GM19025 (cell line): ENCODE results near the gene CNPY1.

Experiments
- ATAC-seq: cut with Tn5 transposase; IDR thresholded peaks from one replicate; pipeline ENCODE4 v1.9.1; 2021; ENCODE audit warnings: mild to moderate bottlenecking, low read depth, moderate library complexity; ENCODE audit not compliant: unreplicated experiment

The CNPY1 gene

DNA sequence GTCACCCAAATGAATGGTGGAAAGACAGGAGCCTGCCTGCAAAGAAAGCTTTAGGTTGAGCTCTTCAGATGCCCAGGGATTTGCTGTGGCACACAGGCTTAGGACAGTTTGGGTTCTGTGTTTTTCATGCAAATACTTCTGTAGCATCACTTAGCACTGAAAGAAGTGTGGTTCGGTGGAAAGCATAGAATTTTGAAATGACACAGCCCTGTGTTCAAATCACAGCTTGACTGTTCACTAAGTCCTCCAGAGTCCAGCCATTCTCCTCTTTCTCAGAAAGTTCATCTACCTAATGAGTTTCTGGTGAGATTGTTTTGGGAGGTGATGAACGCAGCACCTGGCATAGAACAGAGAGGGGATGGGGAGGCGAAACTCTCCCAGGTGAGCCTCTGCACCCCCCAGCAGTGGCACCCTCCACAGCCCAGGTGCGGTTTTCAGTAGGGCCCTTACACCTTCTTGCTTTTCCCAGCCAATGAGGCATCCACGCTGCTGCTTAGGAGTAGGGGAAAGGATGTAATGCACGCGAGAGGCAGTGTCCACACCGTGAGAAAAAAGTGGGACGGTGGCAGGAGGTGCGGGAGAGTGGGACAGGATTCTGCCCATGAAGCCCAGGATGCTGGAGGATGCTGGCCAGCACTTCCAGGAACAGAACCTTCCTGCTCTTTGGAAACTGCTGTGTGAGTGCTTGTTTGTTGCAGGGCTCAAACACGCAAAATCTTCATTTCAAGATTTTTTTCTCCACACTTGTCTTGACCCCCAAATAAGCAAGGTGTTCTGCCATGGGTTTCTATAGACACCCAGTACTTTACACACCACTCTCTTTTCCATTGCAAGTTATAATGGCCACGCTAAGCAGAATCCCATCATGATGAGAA is 76.8 kb downstream of the CNPY1 start:
- no peak for ATAC-seq

GRCh38 chr7:155468785-155469148 is 77.6 kb downstream of the CNPY1 start:
- no peak for ATAC-seq

- no peak for ATAC-seq
Measured at GRCh38 chr7:155467846-155468784, 78.2 kb downstream of the CNPY1 start.

- ATAC-seq, result no peak
Measured at GRCh38 chr7:155466814-155467733, 79.3 kb downstream of the CNPY1 start.

DNA sequence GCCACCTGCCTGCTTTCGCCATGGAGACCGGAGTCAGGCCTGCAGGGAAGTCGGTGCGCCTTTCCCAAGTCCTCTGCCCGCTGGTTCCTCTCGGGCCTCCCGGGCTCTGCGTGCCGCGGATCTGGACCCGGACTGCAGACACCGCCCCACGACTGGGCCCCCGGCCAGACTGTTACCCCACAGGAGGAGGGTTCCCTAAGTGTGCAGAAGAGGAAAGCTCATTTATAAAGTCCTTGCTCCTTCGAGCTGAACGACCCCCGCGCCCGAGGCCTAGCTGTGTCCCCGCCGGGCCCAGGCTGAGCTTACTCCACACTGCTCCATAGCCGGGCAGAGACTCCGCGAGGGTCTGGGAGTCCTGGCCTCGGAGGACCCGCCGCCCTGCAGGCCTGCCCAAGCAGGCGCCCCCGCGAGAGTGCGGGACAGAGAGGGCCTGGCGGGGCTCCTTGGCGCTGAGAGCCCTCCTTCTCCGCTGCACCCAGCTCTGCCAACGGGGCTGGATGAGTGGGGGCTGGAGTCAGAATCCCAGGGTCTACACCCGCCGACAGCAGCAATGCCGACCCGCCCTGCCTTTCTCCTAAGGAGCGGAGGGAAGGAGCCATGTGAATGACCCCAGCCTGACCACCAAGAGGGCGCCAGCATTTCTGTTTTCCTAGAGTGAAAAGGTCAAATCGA is 80.1 kb downstream of the CNPY1 start:
- no peak for ATAC-seq

DNA sequence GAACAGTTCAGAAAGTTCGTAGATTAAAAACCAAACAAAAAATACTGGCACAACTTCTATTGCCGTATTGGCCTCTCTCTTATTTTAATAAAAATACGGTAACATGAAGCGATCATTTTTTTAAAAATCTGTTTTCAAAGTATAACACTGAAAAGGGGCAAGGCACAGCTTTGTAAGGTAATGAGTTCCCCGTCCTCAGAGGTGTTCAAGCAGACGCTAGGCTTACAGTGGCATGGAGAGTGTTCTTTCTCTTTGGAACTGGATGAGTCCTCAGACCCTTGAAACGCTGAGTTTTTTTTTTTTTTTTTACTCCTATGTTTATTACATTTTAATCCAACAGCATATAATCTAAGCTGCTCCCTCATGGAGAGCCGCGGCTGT is 80.6 kb downstream of the CNPY1 start:
- ATAC-seq, result no peak

DNA sequence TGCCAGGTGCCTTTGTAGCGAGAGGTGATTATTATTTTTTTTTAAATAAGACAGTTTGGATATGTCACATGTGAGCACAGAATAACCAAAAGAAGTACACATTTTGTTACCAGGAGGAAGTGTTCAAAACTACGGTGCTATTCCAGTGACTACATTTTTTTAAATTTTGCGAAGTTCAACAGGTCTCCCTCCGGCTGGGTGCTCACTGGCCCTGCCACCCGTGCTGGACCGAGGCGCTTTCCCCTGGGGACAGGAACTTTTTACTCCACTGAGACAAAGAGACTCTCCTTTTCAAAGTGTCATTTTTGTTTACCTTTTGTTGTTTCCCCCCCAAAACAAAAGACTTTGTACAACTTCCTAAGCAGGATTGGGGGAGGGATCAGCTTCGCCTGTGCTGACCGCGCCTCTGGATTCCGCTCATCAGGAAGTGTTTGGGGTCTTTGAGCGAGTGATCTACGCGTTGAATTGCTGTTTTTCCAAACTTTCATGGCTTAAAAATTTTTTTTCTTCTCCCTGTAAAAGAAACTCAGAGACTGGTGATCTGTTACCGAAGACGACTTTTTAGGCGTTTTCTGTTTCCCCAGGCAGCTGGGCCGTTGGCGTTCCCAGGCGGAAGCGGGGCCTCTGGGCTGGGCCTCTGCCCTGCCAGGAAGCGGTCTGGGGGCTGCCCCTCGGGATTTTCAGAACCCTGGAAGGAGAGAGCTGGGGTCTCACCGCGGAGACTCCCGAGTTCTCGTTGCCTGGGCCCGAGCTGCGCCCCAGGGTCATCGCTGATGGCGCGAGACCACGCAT is 81.2 kb downstream of the CNPY1 start:
- ATAC-seq, result no peak

DNA sequence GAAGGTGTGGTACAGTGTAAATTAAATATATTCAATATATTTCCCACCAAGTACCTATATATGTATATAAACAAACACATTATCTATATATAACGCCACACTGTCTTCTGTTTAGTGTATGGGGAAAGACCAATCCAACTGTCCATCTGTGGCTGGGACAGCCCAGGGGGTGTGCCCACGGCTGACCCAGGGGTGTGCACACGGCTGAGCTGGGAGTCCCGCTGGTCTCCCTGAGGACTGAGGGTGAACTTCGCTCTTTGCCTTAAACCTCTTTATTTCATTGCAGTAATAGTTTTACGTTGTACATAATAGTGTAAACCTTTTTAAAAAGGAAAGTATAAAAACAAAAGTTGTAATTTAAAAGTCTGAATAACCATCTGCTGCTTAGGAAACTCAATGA is 82.2 kb downstream of the CNPY1 start:
- no peak for ATAC-seq

- ATAC-seq, result no peak
Measured at GRCh38 chr7:155463114-155463811, 83.1 kb downstream of the CNPY1 start.

GRCh38 chr7:155462163-155462735 is 84.1 kb downstream of the CNPY1 start:
- no peak for ATAC-seq

- ATAC-seq, result no peak
Measured at GRCh38 chr7:155461631-155462030, 84.7 kb downstream of the CNPY1 start.

- no peak for ATAC-seq
Measured at GRCh38 chr7:155460926-155461613, 85.3 kb downstream of the CNPY1 start.

DNA sequence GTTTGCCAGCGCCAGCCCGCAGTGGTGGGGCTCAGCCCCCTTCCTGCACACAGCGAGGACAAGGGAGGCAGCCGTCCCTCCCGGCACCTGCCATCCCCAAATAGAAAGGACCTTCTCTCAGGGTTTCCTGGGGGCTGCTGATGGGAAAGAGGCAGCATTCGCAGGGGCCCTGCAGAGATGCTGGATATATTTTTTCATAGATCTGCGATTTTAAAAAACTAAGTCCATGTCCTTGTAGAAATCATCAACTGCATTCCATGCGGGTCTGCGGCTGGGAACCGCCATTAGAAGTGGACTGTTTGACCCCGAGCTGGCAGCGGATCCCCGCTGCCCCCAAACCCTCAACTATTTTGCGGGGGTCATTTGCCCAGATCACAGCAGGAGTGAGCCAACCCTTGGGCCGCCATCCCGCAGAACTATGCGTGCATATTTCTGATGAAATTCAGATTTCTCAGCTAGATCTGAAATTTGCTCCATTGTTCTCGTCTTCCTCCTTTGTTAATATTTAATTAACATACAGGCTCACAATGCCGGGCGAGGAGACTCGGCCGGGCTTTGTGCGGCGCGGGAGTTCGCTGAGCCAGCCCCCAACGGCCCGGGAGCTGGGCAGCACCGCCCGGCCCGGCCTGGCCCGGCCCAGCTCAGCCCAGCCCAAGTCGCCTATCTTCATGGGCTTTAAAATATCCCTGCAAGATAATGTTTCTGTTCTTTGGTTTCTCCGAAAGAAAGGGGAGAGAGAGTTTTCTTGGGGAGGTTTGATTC is 86.5 kb downstream of the CNPY1 start:
- no peak for ATAC-seq

DNA sequence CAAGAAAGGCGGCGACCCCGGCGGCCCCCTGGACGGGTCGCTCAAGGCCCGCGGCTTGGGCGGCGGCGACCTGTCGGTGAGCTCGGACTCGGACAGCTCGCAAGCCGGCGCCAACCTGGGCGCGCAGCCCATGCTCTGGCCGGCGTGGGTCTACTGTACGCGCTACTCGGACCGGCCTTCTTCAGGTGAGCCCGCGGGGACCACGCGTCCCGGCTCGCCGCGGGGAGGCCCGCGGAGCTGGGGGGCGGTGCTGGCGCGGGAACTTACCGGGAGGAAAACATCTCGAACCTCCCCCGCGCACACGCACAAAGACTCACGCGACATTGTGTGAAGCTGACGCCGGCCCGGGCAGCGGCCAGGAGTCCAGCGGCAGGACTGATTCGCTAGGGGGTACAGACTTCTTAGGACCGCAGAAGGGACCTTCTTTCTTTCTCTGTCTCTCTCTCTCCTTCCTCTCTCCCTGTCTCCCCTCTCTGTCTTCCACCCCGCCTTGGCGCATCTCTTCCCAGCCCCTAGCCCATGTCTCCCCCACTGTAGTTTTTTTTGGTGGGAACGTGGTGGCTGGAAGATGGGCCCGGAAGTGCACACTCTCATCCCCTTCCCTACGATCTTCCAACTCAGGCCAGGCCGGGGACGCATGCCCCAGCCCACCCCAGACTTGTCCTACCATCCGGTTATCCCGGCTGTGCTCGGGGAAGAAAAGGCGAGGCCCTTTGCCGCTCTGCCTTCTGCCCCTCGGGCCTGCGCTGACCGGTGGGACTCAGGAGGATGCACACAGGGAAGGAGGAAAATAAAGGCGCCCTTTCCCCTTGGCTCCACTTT is 87.3 kb downstream of the CNPY1 start:
- no peak for ATAC-seq

GRCh38 chr7:155458111-155458877 is 88.1 kb downstream of the CNPY1 start, which contains the start of gene EN2:
TSS of gene EN2 (plus strand) at chr7:155458129. CDS start at chr7:155458378, 249 bp downstream.
- ATAC-seq, result no peak
